ENCODE results near the gene TBC1D19. TPM values are rescaled to one million over a fixed set of nuclear protein-coding genes. Genes with fewer than 3 reads are reported as not detected.

Gene TBC1D19
- total and polyA plus RNA-seq, 4 donors = 2.1 to 41.6 (median 8.3) TPM

DNA sequence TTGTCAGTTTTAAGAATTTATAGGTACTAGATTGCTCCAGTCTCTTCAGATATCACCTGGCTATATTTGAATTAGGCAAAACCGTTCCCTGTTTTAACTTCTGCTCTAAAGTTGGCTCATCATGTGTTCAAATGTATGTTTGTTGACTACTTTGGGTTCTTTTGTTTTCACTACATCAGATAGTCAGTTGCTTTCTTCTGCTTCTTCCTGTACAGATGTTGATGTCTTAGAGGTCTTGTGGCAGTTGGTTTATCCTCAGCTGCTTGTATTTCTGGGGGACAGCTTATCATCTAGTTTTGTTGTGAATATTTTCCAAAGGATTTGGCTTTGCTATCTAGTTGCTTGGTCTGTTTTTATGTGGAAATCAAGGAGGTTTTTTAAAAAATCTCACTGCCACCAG is 28.0 kb downstream of the TBC1D19 start:
- H3K36me3 ChIP-seq (ENCODE audit: control insufficient read depth in 4 of 4, insufficient read depth in 4 of 4, low read length in 4 of 4) = peaks cover 0 to 4% (median under 1%) of the 10 kb centered on the region in 4 donors
- no peaks in the 10 kb centered on the region for H3K27me3 ChIP-seq (ENCODE audit: control insufficient read depth in 3 of 3, insufficient read depth in 3 of 3, low read length in 2 of 3)
- no peak for ATAC-seq (ENCODE audit: insufficient read depth, low FRiP score)
- peaks cover 0 to 4% (median 0%) of the 10 kb centered on the region in 5 donors for H3K4me1 ChIP-seq (ENCODE audit: control insufficient read depth in 5 of 5, insufficient read depth in 5 of 5, low read length in 5 of 5)
- no peaks in the 10 kb centered on the region for H3K9me3 ChIP-seq (ENCODE audit: control insufficient read depth in 4 of 4, insufficient read depth in 3 of 4, low read length in 3 of 4)
- peak in 1 of 3 donors; percentile 7 for DNase-seq
- no peak overlapping the region for H3K4me3 ChIP-seq
- no peak for TF ChIP-seq CTCF (IDR thresholded peaks at IDR 0.05; ENCODE audit: control extremely low read depth, extremely low read depth)
- H3K9ac ChIP-seq (ENCODE audit: insufficient read depth in 1 of 2, low read length in 2 of 2) = no peak overlapping the region
- 67 to 77% methylated on average over 1 of the region's 1 CpG for WGBS, 2 donors
- no peak overlapping the region for H3K27ac ChIP-seq (ENCODE audit: low read depth in 1 of 2, low read length in 1 of 2)

DNA sequence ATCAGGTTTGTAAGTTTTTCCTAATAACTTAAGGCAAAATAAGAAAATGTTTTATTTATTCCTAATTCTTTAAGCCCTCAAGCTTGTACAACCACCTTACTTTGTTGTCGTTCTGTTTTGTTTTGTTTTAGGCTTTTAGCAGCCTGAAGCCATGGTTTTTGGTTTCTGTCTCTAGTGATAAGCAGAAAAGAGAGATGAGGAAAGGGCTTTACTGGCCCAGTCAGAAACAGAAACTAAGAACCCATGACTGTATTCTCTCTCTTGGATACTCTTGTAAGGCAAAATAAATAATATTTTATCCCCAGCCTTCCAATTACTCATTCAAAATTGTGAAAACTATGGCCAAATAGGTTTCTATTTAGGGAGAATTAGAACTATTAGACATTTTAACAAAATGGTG is 29.4 kb downstream of the TBC1D19 start:
- Histone ChIP-seq H3K9ac (ENCODE audit: insufficient read depth in 1 of 2, low read length in 2 of 2) (no peak overlapping the region), H3K9me3 (ENCODE audit: control insufficient read depth in 4 of 4, insufficient read depth in 3 of 4, low read length in 3 of 4) (no peaks in the 10 kb centered on the region), H3K4me3 (no peak overlapping the region), H3K27ac (ENCODE audit: low read depth in 1 of 2, low read length in 1 of 2) (no peak overlapping the region), H3K27me3 (ENCODE audit: control insufficient read depth in 3 of 3, insufficient read depth in 3 of 3, low read length in 2 of 3) (no peaks in the 10 kb centered on the region), H3K36me3 (ENCODE audit: control insufficient read depth in 4 of 4, insufficient read depth in 4 of 4, low read length in 4 of 4) (peaks cover 0 to 4% (median 2%) of the 10 kb centered on the region in 4 donors), H3K4me1 (ENCODE audit: control insufficient read depth in 5 of 5, insufficient read depth in 5 of 5, low read length in 5 of 5) (no peaks in the 10 kb centered on the region)
- 76 to 82% methylated on average over 1 of the region's 1 CpG for WGBS, 2 donors
- ATAC-seq (ENCODE audit: insufficient read depth, low FRiP score) = no peak
- DNase-seq = no peak
- no peak for TF ChIP-seq CTCF (IDR thresholded peaks at IDR 0.05; ENCODE audit: control extremely low read depth, extremely low read depth)

DNA sequence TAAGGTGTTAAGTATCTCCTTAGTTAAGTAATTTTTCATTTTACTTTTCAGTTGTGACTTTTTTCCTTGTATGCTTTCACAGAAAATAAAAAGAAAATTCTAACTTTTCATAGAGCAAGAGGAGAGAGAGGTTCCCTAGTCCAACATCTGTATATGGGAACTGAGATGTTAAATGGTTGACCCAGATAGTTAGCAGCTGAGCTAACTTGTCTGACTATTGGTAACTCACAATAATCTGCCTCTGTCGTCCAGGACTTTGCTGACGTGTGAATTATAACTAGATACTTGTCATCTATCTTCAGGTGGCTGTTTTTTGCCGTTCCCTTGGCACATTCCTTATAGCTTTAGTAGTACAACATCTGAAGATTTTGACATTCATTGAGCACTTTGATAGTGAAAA is 29.9 kb downstream of the TBC1D19 start:
- ATAC-seq (ENCODE audit: insufficient read depth, low FRiP score) = no peak
- Histone ChIP-seq H3K9me3 (ENCODE audit: control insufficient read depth in 4 of 4, insufficient read depth in 3 of 4, low read length in 3 of 4) (no peaks in the 10 kb centered on the region), H3K27ac (ENCODE audit: low read depth in 1 of 2, low read length in 1 of 2) (no peak overlapping the region), H3K4me1 (ENCODE audit: control insufficient read depth in 5 of 5, insufficient read depth in 5 of 5, low read length in 5 of 5) (no peaks in the 10 kb centered on the region), H3K27me3 (ENCODE audit: control insufficient read depth in 3 of 3, insufficient read depth in 3 of 3, low read length in 2 of 3) (no peaks in the 10 kb centered on the region), H3K4me3 (no peak overlapping the region), H3K36me3 (ENCODE audit: control insufficient read depth in 4 of 4, insufficient read depth in 4 of 4, low read length in 4 of 4) (peaks cover 0 to 4% (median 2%) of the 10 kb centered on the region in 4 donors), H3K9ac (ENCODE audit: insufficient read depth in 1 of 2, low read length in 2 of 2) (no peak overlapping the region)
- TF ChIP-seq CTCF (IDR thresholded peaks at IDR 0.05; ENCODE audit: control extremely low read depth, extremely low read depth) = no peak
- WGBS, 2 donors = 93 to 95% methylated on average over 3 of the region's 3 CpGs
- no peak for DNase-seq

DNA sequence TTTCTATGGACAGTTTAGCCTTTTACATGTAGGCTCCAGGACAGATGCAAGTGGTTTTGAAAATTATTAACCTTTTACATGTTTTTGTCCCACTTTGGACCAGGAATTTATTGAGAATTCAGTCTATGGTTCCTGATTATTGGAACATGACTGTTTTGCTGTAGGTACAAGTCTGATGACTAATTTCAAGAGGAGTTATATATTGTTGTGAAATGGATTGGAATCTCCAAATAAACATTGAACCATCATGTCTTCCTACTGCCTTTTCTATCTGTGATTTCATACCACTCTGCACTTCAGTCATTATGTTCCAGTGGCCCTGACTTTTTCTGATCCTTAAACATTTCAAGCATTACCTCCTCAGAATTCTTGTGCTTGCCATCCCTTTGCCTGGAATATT is 35.9 kb downstream of the TBC1D19 start:
- no peak overlapping the region for H3K4me3 ChIP-seq
- H3K36me3 ChIP-seq (ENCODE audit: control insufficient read depth in 4 of 4, insufficient read depth in 4 of 4, low read length in 4 of 4) = peaks cover 0 to 12% (median 2%) of the 10 kb centered on the region in 4 donors
- DNase-seq = no peak
- no peak overlapping the region for H3K9ac ChIP-seq (ENCODE audit: insufficient read depth in 1 of 2, low read length in 2 of 2)
- ATAC-seq (ENCODE audit: insufficient read depth, low FRiP score) = no peak
- no peaks in the 10 kb centered on the region for H3K4me1 ChIP-seq (ENCODE audit: control insufficient read depth in 5 of 5, insufficient read depth in 5 of 5, low read length in 5 of 5)
- TF ChIP-seq CTCF (IDR thresholded peaks at IDR 0.05; ENCODE audit: control extremely low read depth, extremely low read depth) = no peak
- peaks cover 0 to 1% (median 0%) of the 10 kb centered on the region in 4 donors for H3K9me3 ChIP-seq (ENCODE audit: control insufficient read depth in 4 of 4, insufficient read depth in 3 of 4, low read length in 3 of 4)
- H3K27ac ChIP-seq (ENCODE audit: low read depth in 1 of 2, low read length in 1 of 2) = no peak overlapping the region
- H3K27me3 ChIP-seq (ENCODE audit: control insufficient read depth in 3 of 3, insufficient read depth in 3 of 3, low read length in 2 of 3) = no peaks in the 10 kb centered on the region
